Cardiac fibroblast (primary cell): ENCODE data around the gene CD200R1L.
A peak's percentile ranks its signal among the peaks of the same experiment; 100 is the strongest.

Experiments used
- DNase-seq, 2 donors: peaks; one replicate each; pipeline versions ENCODE4 v3.0.0 to v3.0.0-alpha.2; 2010; ENCODE audit warnings: low read depth in 2 of 2
- H3K4me3 ChIP-seq, 2 donors: replicated peaks in 1 of 2; 1 replicate in 1 of 2; 2 replicates in 1 of 2; pipeline ENCODE4 v1.5.1; 2011; ENCODE audit warnings: low read depth in 2 of 2, low read length in 2 of 2, mild to moderate bottlenecking in 2 of 2, moderate library complexity in 1 of 2
- TF ChIP-seq, protein P1 (sequence below): IDR thresholded peaks from one replicate; pipeline ENCODE4 v1.5.1; 2011; ENCODE audit warnings: low read depth, mild to moderate bottlenecking, low read length, inconsistent platforms

CD200R1L gene, protein sequence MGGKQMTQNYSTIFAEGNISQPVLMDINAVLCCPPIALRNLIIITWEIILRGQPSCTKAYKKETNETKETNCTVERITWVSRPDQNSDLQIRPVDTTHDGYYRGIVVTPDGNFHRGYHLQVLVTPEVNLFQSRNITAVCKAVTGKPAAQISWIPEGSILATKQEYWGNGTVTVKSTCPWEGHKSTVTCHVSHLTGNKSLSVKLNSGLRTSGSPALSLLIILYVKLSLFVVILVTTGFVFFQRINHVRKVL

DNA sequence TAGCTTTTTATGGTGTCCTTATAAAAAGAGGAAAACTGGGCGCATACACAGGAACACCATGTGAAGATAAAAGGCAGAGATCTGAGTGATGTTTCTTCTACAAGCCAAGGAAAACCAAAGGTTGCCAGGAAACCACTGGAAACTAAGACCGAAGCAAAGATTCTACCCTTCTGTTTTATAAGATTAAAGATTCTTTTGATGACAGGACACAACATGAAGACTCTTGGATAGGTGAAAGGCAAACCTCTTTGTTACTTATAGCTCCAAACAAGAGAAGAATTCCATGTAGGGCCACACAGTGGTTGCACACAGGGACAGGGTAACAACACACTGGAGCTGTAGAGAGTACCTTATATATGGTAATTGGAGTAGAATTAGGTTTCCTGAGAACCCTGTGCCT lies at the start of gene CD200R1L:
TSS of gene CD200R1L (minus strand) at position 101 of the 400 bp plus-strand sequence. CDS start 17,497 bp downstream, outside the sequence.
- no peak within 1 kb of the TSS for H3K4me3 ChIP-seq
- DNase-seq: no peak
- TF ChIP-seq, protein P1, sequence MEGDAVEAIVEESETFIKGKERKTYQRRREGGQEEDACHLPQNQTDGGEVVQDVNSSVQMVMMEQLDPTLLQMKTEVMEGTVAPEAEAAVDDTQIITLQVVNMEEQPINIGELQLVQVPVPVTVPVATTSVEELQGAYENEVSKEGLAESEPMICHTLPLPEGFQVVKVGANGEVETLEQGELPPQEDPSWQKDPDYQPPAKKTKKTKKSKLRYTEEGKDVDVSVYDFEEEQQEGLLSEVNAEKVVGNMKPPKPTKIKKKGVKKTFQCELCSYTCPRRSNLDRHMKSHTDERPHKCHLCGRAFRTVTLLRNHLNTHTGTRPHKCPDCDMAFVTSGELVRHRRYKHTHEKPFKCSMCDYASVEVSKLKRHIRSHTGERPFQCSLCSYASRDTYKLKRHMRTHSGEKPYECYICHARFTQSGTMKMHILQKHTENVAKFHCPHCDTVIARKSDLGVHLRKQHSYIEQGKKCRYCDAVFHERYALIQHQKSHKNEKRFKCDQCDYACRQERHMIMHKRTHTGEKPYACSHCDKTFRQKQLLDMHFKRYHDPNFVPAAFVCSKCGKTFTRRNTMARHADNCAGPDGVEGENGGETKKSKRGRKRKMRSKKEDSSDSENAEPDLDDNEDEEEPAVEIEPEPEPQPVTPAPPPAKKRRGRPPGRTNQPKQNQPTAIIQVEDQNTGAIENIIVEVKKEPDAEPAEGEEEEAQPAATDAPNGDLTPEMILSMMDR: no peak

DNA sequence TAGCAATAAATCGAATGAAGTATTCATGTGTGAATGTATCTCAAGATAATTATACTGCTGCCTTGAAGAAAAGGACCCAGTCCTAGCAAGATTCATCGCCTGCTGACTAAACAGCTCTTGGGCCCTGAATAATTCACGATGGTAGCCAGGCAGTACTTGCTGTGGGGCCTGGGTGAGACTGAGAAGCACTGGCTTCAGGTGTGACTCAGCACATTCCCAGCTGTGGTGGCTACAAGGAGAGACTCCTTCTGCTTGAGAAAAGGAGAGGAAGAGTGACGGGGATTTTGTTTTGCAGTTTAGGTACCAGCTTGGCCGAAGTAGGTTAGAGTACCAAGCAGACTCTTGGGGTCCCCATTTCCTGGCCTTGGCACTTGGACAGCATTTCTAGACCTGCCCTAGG lies 47.6 kb upstream of the CD200R1L start:
- TF ChIP-seq, protein P1: no peak
- H3K4me3 ChIP-seq: no peak overlapping the region
- DNase-seq: peak in 1 of 2 donors; percentile 38

DNA sequence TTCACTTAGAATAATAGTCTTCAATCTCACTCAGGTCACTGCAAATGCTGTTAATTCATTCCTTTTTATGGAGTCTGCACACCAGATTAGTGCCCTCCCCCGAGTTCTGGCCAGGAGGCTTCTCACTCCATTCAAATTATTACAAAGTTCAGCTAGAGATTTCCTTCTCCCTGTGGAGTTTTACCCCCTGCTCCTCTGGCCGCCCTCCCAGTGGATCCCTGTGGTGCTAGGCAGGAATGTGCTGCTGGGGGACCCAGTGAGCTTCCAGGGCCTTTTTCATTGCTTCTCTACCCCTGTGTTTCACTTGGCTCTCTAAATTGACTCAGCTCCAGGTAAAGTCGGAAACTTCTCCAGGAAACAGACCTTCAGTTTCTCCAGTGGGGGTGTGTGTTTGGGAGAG lies 42.7 kb upstream of the CD200R1L start:
- H3K4me3 ChIP-seq: no peak overlapping the region
- TF ChIP-seq, protein P1: no peak
- no peak for DNase-seq

DNA sequence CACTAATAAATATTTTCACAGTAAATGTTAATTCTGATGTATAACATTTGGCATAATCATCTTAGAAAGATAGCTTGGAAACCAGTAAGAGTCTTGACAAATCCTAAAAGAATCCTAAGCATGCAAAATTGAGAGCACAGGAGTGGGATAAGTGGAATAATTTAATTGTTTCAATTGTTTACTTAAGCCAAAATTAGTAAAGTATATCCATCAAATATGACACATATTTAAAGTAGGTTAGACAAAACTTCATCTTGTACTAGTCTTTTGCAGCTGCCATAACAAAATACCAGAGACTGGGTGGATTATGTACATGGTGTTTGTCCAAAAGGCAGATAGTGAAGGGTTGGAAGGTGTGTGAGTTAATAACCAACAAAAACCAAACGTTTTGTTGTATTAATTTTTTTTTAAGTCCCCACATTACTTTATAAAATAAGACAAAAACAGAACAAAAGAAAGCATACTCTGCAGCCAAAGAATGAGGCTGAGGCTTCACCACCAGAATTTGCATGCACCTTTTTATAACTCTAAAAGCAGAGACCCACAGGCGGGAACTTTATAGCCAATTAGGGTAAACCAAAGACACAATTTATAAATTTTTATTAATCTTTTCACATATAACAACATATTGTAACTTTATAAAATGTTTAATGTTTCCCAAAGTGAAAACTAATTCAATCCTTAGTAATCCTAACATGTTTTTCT lies 41.9 kb upstream of the CD200R1L start:
- H3K4me3 ChIP-seq: no peak overlapping the region
- DNase-seq: peak in 1 of 2 donors; percentile 4
- TF ChIP-seq, protein P1: no peak

DNA sequence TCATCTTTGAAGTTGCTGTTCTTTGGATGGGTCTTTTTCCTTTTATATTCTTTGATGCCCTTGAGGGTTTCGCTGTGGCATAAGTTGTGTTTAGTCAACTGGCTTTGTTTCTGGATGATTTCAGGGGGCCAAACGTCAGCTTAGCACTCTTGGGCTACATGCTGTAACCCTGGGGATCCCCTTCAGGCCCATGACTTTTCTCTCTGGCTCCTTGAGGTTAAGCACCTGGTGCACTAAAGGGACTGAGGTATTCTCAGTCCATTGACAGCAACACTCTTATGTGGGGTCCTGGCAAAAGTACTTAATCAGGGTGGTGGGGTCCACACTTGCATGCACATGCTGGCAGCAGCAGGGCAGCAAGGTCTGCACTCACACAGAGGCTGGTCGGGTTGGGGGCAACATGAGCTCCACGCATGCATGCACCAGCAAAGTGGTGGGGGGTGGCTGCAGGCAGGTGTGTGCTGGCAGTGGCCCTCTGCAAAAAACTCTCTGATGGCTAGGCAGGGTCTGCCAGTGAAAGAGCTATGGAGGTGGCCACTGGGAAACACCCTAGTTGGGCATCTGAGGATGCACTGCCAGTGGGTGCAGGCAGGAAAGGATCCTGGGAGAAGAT lies 38.1 kb upstream of the CD200R1L start:
- H3K4me3 ChIP-seq: no peak overlapping the region
- no peak for DNase-seq
- TF ChIP-seq, protein P1: no peak

DNA sequence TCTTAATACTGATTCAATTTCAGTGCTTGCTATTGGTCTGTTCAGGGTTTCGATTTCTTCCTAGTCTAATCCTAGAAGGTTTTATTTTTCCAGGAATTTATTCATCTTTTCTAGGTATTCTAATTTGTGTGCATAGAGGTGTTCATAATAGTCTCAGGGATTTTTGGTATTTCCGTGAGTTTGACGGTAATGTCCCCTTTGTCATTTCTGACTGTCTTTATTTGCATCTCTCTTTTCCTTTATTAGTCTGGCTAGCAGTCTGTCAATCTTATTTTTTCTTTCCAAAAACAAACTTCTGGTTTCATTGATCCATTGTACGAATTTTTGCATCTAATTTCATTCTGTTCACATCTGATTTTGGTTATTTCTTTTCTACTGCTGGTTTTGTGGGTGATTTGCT lies 35.2 kb upstream of the CD200R1L start:
- DNase-seq: no peak
- TF ChIP-seq, protein P1: no peak

More for the DNA sequence above, 35.2 kb upstream of the CD200R1L start:
- no peak overlapping the region for H3K4me3 ChIP-seq
